ENCODE data around the gene ERBB4. TPM values are rescaled to one million over a fixed set of nuclear protein-coding genes. Genes with fewer than 3 reads are reported as not detected.

The ERBB4 gene
- total RNA-seq, 4 donors from 2014 or later, result 0.59 to 1.5 (median 0.83) TPM

DNA sequence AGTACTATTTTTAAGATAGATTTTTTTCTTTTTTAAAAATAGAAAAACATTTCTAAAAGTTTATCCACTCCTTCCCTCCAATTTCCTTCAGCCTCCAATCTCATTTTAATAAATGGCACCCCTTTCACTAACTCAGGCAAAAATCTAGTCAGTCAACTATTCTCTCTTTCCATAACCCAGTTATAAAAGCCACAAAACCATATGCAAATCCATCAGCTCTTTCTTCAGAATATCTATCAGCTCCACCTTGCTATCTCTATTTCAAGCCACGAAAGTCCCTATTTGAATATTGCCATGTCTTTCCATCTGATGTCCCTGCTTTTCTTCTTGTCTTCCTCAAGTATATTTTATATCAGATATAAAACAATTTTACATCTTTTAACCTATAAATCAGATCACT is 397.1 kb downstream of the ERBB4 start:
- no peak overlapping the region for H3K4me3 ChIP-seq (ENCODE audit: low read depth, poor library complexity, severe bottlenecking)
- no peak for DNase-seq (ENCODE audit: low spot score in 2 of 2)
- TF ChIP-seq, protein P1, sequence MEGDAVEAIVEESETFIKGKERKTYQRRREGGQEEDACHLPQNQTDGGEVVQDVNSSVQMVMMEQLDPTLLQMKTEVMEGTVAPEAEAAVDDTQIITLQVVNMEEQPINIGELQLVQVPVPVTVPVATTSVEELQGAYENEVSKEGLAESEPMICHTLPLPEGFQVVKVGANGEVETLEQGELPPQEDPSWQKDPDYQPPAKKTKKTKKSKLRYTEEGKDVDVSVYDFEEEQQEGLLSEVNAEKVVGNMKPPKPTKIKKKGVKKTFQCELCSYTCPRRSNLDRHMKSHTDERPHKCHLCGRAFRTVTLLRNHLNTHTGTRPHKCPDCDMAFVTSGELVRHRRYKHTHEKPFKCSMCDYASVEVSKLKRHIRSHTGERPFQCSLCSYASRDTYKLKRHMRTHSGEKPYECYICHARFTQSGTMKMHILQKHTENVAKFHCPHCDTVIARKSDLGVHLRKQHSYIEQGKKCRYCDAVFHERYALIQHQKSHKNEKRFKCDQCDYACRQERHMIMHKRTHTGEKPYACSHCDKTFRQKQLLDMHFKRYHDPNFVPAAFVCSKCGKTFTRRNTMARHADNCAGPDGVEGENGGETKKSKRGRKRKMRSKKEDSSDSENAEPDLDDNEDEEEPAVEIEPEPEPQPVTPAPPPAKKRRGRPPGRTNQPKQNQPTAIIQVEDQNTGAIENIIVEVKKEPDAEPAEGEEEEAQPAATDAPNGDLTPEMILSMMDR (IDR thresholded peaks at IDR 0.05), result no peak
- no peak for TF ChIP-seq POLR2A (IDR thresholded peaks at IDR 0.05)
- 75 to 80% methylated on average over 1 of the region's 1 CpG for WGBS, 2 donors
- intact Hi-C loops (cut with DNase I; ENCODE audit: low total_unique reads), result no loop called here

DNA sequence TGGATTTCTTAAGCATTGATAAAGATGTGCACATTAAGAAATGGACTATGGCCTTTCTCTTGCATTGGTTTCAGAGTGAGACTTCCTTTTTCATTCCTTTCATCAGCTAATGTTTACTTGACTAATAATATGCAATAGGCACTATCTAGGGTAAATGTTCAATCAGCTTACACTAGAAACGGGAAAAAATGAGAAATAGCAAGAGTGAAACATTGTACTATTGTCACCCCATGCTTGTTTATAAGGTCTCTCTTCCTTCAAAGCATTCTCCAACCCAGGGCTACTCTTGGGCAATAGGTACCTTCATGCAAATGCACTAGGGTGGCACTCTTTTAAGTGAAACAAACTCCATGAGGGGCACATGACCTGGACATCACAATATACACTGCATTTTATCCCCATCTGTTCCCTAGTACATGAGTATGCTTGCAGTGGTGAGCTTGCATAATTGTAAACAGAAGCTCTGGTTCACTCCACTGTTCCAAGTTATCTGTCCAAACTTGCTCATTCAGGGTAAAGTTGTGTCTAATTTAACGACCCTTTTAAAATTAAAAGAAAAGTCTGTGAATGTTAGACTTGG is 402.3 kb downstream of the ERBB4 start:
- no peak for TF ChIP-seq POLR2A (IDR thresholded peaks at IDR 0.05)
- TF ChIP-seq, protein P1 (IDR thresholded peaks at IDR 0.05), result no peak
- DNase-seq (ENCODE audit: low spot score in 2 of 2), result no peak
- intact Hi-C loops (cut with DNase I; ENCODE audit: low total_unique reads), result no loop called here
- 45% methylated on average over 2 of the region's 2 CpGs for WGBS, 2 donors
- no peak overlapping the region for H3K4me3 ChIP-seq (ENCODE audit: low read depth, poor library complexity, severe bottlenecking)

DNA sequence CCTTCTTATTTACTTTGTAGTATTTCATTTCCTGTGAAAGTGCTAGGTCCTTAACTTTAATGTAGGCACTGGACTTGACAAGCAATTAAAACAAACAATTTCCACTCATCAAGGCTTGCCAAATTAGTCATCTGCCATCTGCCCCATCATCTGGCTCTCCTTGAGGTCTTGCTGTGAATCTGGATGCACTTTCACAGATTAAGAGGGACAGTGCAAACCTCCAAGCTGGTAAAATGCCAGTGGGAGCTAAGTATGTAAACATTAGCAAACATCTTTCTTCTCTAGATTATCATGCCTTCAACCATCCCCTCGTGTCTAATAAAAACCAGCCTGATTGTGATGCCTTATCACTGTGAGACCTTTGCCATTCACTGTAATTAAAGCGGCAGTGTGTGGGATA is 402.9 kb downstream of the ERBB4 start:
- intact Hi-C loops (cut with DNase I; ENCODE audit: low total_unique reads), result no loop called here
- H3K4me3 ChIP-seq (ENCODE audit: low read depth, poor library complexity, severe bottlenecking), result no peak overlapping the region
- TF ChIP-seq POLR2A (IDR thresholded peaks at IDR 0.05), result no peak
- TF ChIP-seq, protein P1 (IDR thresholded peaks at IDR 0.05), result no peak
- DNase-seq (ENCODE audit: low spot score in 2 of 2), result no peak
- 58 to 66% methylated on average over 2 of the region's 2 CpGs for WGBS, 2 donors

DNA sequence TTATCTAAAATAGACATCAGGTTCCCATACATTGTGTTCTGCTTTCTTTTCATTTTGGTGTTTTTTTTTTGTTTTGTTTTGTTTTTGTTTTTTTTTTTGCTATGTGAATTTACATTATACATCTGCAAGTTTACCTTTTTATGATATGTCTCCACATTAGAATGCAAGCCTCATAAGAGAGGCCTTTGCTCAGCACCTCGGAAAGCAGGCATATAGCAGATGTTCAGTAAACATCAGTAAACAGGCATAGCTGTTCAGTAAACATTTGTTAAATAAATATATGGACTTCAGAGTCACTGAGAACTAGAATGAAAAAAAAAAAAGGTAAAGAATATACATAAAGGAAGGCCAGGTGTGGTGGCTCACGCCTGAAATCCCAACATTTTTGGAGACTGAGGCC is 405.3 kb downstream of the ERBB4 start:
- no peak for DNase-seq (ENCODE audit: low spot score in 2 of 2)
- intact Hi-C loops (cut with DNase I; ENCODE audit: low total_unique reads), result no loop called here
- whole genome bisulfite sequencing, 2 donors, result 82 to 91% methylated on average over 2 of the region's 2 CpGs
- H3K4me3 ChIP-seq (ENCODE audit: low read depth, poor library complexity, severe bottlenecking), result no peak overlapping the region
- TF ChIP-seq, protein P1 (IDR thresholded peaks at IDR 0.05), result no peak
- TF ChIP-seq POLR2A (IDR thresholded peaks at IDR 0.05), result no peak

DNA sequence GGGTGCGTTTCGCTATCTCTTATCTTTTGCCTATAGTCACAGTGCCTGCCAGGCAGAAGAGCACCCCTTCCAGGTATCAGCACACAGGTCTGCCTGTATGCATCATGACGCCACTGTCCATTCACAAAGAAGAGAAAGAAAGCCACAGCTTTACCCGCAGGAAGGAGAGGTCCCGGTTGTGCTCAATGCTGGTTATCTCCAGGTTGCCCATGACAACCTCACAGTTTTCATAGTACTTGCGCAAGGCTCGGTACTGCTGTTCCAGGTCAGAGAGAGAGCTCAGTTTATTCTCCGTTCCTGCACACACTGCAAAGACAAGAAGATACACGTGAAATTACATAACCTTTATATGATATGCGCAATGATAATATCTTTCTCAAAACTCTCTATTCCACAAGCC is 414.0 kb downstream of the ERBB4 start:
- H3K4me3 ChIP-seq (ENCODE audit: low read depth, poor library complexity, severe bottlenecking), result no peak overlapping the region
- DNase-seq (ENCODE audit: low spot score in 2 of 2), result no peak
- WGBS, 2 donors, result 62 to 65% methylated on average over 10 of the region's 10 CpGs
- no peak for TF ChIP-seq POLR2A (IDR thresholded peaks at IDR 0.05)
- intact Hi-C loops (cut with DNase I; ENCODE audit: low total_unique reads), result no loop called here

DNA sequence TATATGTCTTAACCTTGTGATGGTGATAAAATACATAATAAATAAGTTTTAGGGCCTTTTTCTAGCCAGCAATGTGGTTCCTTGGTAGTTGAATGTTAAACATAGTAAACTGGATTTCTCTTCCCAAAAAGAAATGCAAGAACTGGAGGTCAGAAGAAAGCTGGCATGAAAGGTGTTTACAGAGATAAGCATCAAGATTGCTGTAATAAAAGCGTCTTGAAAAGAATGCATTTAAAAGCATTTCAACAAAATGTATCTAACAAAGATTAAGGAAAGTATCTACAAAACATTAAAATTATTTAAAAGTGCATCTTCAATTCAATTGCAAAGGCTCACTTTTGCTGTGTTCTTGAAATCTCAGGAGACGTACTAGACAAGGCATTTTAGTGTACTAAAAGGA is 419.0 kb downstream of the ERBB4 start:
- no peak for DNase-seq (ENCODE audit: low spot score in 2 of 2)
- intact Hi-C loops (cut with DNase I; ENCODE audit: low total_unique reads), result no loop called here
- H3K4me3 ChIP-seq (ENCODE audit: low read depth, poor library complexity, severe bottlenecking), result no peak overlapping the region
- no peak for TF ChIP-seq POLR2A (IDR thresholded peaks at IDR 0.05)
- TF ChIP-seq, protein P1 (IDR thresholded peaks at IDR 0.05), result no peak
- WGBS, 2 donors, result 54 to 65% methylated on average over 2 of the region's 2 CpGs

All from lower leg skin (tissue), 4 donors.